ENCODE measurements around the gene L3MBTL4. TPM values are rescaled to one million over a fixed set of nuclear protein-coding genes. Genes with fewer than 3 reads are reported as not detected.

The L3MBTL4 gene
- total RNA-seq, 1 experiment from 2014 or later, result not detected

GRCh38 chr18:6363216-6363615, 51.5 kb downstream of the L3MBTL4 start:
- RAD21 ChIA-PET (ENCODE audit: low non-redundant PET in 1 of 2, low total read pairs in 2 of 2, uncharacterized antibody in 2 of 2, unreplicated experiment in 2 of 2), result no interaction called here
- no peak overlapping the region for H3K4me3 ChIP-seq (replicated peaks in 1 of 2; ENCODE audit: low read depth in 1 of 2, low read length in 2 of 2)
- no TSS peak for BruUV-seq (replicated peaks)
- no peaks in the 10 kb centered on the region for H4K20me1 ChIP-seq (ENCODE audit: insufficient read depth)
- peaks cover 10% of the 10 kb centered on the region in 2 experiments; a peak in 3 of 4 replicates for H3K9me3 ChIP-seq (ENCODE audit: control insufficient read depth in 1 of 2, insufficient read depth in 1 of 2, low read depth in 1 of 2, low read length in 2 of 2)
- no peaks in the 10 kb centered on the region for H3K27me3 ChIP-seq (ENCODE audit: insufficient read depth, low read length)
- H3K4me2 ChIP-seq (ENCODE audit: low read length), result no peak overlapping the region
- H3K36me3 ChIP-seq (ENCODE audit: control insufficient read depth in 1 of 2, insufficient read depth in 2 of 2, low read length in 2 of 2), result no peaks in the 10 kb centered on the region
- no peaks in the 10 kb centered on the region for H3K9me2 ChIP-seq (ENCODE audit: insufficient read depth)
- H3K9ac ChIP-seq (ENCODE audit: low read length), result no peak overlapping the region
- H3K27ac ChIP-seq (ENCODE audit: low read depth, low read length), result no peak overlapping the region
- no peaks in the 10 kb centered on the region for H3K79me2 ChIP-seq (ENCODE audit: insufficient read depth, low read length)
- H3K4me1 ChIP-seq (ENCODE audit: control insufficient read depth in 1 of 2, insufficient read depth in 2 of 2, low read length in 2 of 2), result no peaks in the 10 kb centered on the region
- no peak overlapping the region for H2AFZ ChIP-seq (ENCODE audit: low read depth, low read length, poor library complexity, severe bottlenecking)
- POLR2A ChIA-PET, result no interaction called here
- intact Hi-C loops (cut with micrococcal nuclease), result no loop called here
- ATAC-seq (no peak), DNase-seq (ENCODE audit: low read depth, low spot score) (no peak)
- no peak for TF ChIP-seq ATF3 (IDR thresholded peaks at IDR 0.05)
- CTCF ChIA-PET, result no interaction called here

- ATAC-seq (no peak), DNase-seq (ENCODE audit: low read depth, low spot score) (no peak)
- intact Hi-C loops (cut with micrococcal nuclease), result no loop called here
- H3K27me3 ChIP-seq (ENCODE audit: insufficient read depth, low read length), result no peaks in the 10 kb centered on the region
- no peaks in the 10 kb centered on the region for H4K20me1 ChIP-seq (ENCODE audit: insufficient read depth)
- no peaks in the 10 kb centered on the region for H3K36me3 ChIP-seq (ENCODE audit: control insufficient read depth in 1 of 2, insufficient read depth in 2 of 2, low read length in 2 of 2)
- no peak overlapping the region for H3K27ac ChIP-seq (ENCODE audit: low read depth, low read length)
- ChIA-PET POLR2A (no interaction called here), CTCF (no interaction called here), RAD21 (ENCODE audit: low non-redundant PET in 1 of 2, low total read pairs in 2 of 2, uncharacterized antibody in 2 of 2, unreplicated experiment in 2 of 2) (no interaction called here)
- H3K9me2 ChIP-seq (ENCODE audit: insufficient read depth), result no peaks in the 10 kb centered on the region
- H3K79me2 ChIP-seq (ENCODE audit: insufficient read depth, low read length), result no peaks in the 10 kb centered on the region
- H3K4me3 ChIP-seq (replicated peaks in 1 of 2; ENCODE audit: low read depth in 1 of 2, low read length in 2 of 2), result no peak overlapping the region
- no peak overlapping the region for H2AFZ ChIP-seq (ENCODE audit: low read depth, low read length, poor library complexity, severe bottlenecking)
- H3K4me1 ChIP-seq (ENCODE audit: control insufficient read depth in 1 of 2, insufficient read depth in 2 of 2, low read length in 2 of 2), result no peaks in the 10 kb centered on the region
- no peak overlapping the region for H3K4me2 ChIP-seq (ENCODE audit: low read length)
- peaks cover 10 to 14% of the 10 kb centered on the region in 2 experiments; a peak in 3 of 4 replicates for H3K9me3 ChIP-seq (ENCODE audit: control insufficient read depth in 1 of 2, insufficient read depth in 1 of 2, low read depth in 1 of 2, low read length in 2 of 2)
- H3K9ac ChIP-seq (ENCODE audit: low read length), result no peak overlapping the region
- no TSS peak for BruUV-seq (replicated peaks)
- TF ChIP-seq ELF1 (IDR thresholded peaks at IDR 0.05; ENCODE audit: borderline replicate concordance, low read depth) (no peak), REST (IDR thresholded peaks at IDR 0.05; ENCODE audit: low read depth) (no peak), SP1 (IDR thresholded peaks at IDR 0.05; ENCODE audit: low read depth) (no peak), MAX (IDR thresholded peaks at IDR 0.05) (no peak), FOSL1 (IDR thresholded peaks at IDR 0.05; ENCODE audit: low read depth) (no peak)
Observed at GRCh38 chr18:6362559-6363129, 52.1 kb downstream of the L3MBTL4 start.
